ENCODE data around the gene SLC4A4. TPM values are rescaled to one million over a fixed set of nuclear protein-coding genes. Genes with fewer than 3 reads are reported as not detected.

The SLC4A4 gene
- total RNA-seq, 1 experiment from 2014 or later = 1.1 TPM

GRCh38 chr4:71383984-71384383 is 45.2 kb downstream of the SLC4A4 start:
- DNase-seq (ENCODE audit: low spot score) (no peak), ATAC-seq (no peak)
- ChIA-PET POLR2A (no interaction called here), CTCF (no interaction called here)
- Mint-ChIP-seq H3K27me3 (ENCODE audit: low read depth) (no peaks in the 10 kb centered on the region), H3K4me1 (no peaks in the 10 kb centered on the region), H3K27ac (no peak overlapping the region), H3K36me3 (no peaks in the 10 kb centered on the region), H3K9me3 (no peaks in the 10 kb centered on the region), H3K4me3 (no peak overlapping the region)
- TF ChIP-seq AFF4 (CRISPR knock-in tag; IDR thresholded peaks at IDR 0.05; ENCODE audit: borderline replicate concordance) (no peak), MAX (CRISPR knock-in tag; IDR thresholded peaks at IDR 0.05) (no peak), ZNF671 (CRISPR knock-in tag; IDR thresholded peaks at IDR 0.05) (no peak), JAZF1 (CRISPR knock-in tag; IDR thresholded peaks at IDR 0.05) (no peak), NR3C1 (CRISPR knock-in tag; conservative IDR thresholded peaks at IDR 0.05; ENCODE audit: low read depth) (no peak), FOXP4 (CRISPR knock-in tag; IDR thresholded peaks at IDR 0.05) (no peak), FOXJ3 (CRISPR knock-in tag; IDR thresholded peaks at IDR 0.05; ENCODE audit: borderline replicate concordance) (no peak), ATF3 (CRISPR knock-in tag; conservative IDR thresholded peaks at IDR 0.05) (no peak), MLX (CRISPR knock-in tag; IDR thresholded peaks at IDR 0.05) (no peak), ZNF396 (CRISPR knock-in tag; IDR thresholded peaks at IDR 0.05; ENCODE audit: borderline replicate concordance) (no peak), NFYB (CRISPR knock-in tag; conservative IDR thresholded peaks at IDR 0.05; ENCODE audit: low read depth) (no peak), USF1 (CRISPR knock-in tag; IDR thresholded peaks at IDR 0.05) (no peak), KAT7 (CRISPR knock-in tag; IDR thresholded peaks at IDR 0.05; ENCODE audit: borderline replicate concordance) (no peak), STAT6 (CRISPR knock-in tag; conservative IDR thresholded peaks at IDR 0.05; ENCODE audit: low read depth) (no peak), GABPB1 (CRISPR knock-in tag; IDR thresholded peaks at IDR 0.05) (no peak), SMAD3 (CRISPR knock-in tag; IDR thresholded peaks at IDR 0.05; ENCODE audit: borderline replicate concordance) (no peak), RORB (CRISPR knock-in tag; IDR thresholded peaks at IDR 0.05) (no peak), MXD4 (CRISPR knock-in tag; IDR thresholded peaks at IDR 0.05; ENCODE audit: borderline replicate concordance) (no peak), ZBTB43 (CRISPR knock-in tag; IDR thresholded peaks at IDR 0.05) (no peak)
